IPS DF 4.7 (cell line): ENCODE data around the gene ZFYVE21.

Experiments used
- DNase-seq: peaks from one replicate; pipeline ENCODE4 v3.0.0-alpha.2; 2013; ENCODE audit warnings: low spot score; ENCODE audit errors: extremely low read depth

The ZFYVE21 gene

GRCh38 chr14:103725001-103725682 is 9.5 kb downstream of the ZFYVE21 start:
- DNase-seq, result no peak

GRCh38 chr14:103725739-103726395 is 10.3 kb downstream of the ZFYVE21 start:
- DNase-seq, result no peak

- no peak for DNase-seq
Measured at GRCh38 chr14:103726474-103726873, 10.9 kb downstream of the ZFYVE21 start.

GRCh38 chr14:103727313-103727980 is 11.8 kb downstream of the ZFYVE21 start:
- no peak for DNase-seq

GRCh38 chr14:103728141-103728540 is 12.5 kb downstream of the ZFYVE21 start:
- no peak for DNase-seq

GRCh38 chr14:103728721-103729120 is 13.1 kb downstream of the ZFYVE21 start:
- DNase-seq, result no peak

GRCh38 chr14:103729496-103730448 is 14.2 kb downstream of the ZFYVE21 start:
- no peak for DNase-seq

- DNase-seq, result no peak
Measured at GRCh38 chr14:103730490-103731035, 15.0 kb downstream of the ZFYVE21 start.

GRCh38 chr14:103731481-103731880 is 15.9 kb downstream of the ZFYVE21 start:
- DNase-seq, result no peak

- DNase-seq, result no peak
Measured at GRCh38 chr14:103731916-103732867, 16.6 kb downstream of the ZFYVE21 start.

GRCh38 chr14:103732868-103733620 is 17.4 kb downstream of the ZFYVE21 start:
- no peak for DNase-seq

- DNase-seq, result no peak
Measured at GRCh38 chr14:103733651-103734050, 18.0 kb downstream of the ZFYVE21 start.

- no peak for DNase-seq
Measured at GRCh38 chr14:103734081-103734888, 18.7 kb downstream of the ZFYVE21 start.

- no peak for DNase-seq
Measured at GRCh38 chr14:103735022-103735421, 19.4 kb downstream of the ZFYVE21 start.

GRCh38 chr14:103735439-103735814 is 19.8 kb downstream of the ZFYVE21 start:
- DNase-seq, result no peak

- DNase-seq, result no peak
Measured at GRCh38 chr14:103735815-103736545, 20.4 kb downstream of the ZFYVE21 start.

- DNase-seq, result no peak
Measured at GRCh38 chr14:103736546-103737431, 21.2 kb downstream of the ZFYVE21 start.
